ENCODE data around the gene C2CD3. TPM values are rescaled to one million over a fixed set of nuclear protein-coding genes. Genes with fewer than 3 reads are reported as not detected.

The C2CD3 gene
- total RNA-seq, 1 donor from 2014 or later: 25.2 TPM

DNA sequence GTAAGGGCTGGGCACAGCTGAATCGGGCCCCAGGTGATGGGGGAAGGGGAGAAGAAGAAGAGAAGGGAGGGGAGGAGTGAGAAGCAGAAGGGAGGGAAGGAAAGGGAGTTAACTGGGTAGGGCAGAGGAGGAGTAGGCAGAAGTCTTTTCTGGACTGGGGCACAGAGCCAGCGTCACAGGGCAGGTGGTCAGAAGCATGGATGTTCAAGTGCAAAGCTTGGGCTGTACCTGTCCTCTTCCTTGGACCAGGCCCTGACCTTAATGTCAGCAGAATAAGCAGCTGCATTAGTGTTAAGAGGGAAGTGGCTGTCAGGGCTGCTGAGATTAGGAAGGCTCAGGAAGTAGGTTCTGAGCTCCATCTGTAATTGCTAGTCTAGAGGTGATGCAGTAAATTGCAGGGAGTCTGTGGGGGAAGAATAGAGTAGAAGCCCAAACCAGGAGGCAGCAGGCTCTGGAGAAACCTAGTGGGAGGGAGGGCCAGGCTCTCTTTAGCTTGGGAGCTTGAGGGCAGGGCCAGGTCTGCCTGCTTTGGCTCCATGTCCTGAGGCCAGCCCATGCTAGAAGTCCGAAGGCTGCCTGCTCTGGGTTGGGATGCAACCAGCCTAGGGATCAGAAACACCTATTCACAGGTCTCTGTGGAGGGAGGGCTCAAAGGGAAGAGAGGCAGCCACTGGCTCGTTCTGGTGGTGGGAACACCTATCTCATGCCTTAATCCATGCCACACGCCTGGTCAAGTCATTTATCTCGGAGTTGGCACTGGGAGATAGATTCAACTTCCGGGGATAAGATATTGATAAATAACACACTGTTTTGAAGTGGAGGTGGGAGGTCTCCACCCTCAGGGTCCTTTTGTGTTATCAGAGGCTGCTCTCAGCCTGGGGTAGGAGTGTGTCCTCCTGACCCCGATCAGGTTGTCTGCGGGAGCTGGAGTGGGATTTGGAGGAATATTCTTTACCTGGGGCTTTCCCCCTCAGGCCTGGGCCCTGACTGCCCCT is 160.2 kb downstream of the C2CD3 start:
- Mint-ChIP-seq H3K36me3 (ENCODE audit: unreplicated experiment) (peaks cover 5% of the 10 kb centered on the region), H3K4me1 (ENCODE audit: unreplicated experiment) (peaks cover 6% of the 10 kb centered on the region), H3K4me3 (ENCODE audit: unreplicated experiment) (no peak overlapping the region), H3K27me3 (ENCODE audit: unreplicated experiment) (no peaks in the 10 kb centered on the region), H3K27ac (ENCODE audit: unreplicated experiment) (no peak overlapping the region), H3K9me3 (ENCODE audit: unreplicated experiment) (no peaks in the 10 kb centered on the region)
- DNase-seq (ENCODE audit: extremely low spot score, unreplicated experiment): no peak
- TF ChIP-seq, protein P1, sequence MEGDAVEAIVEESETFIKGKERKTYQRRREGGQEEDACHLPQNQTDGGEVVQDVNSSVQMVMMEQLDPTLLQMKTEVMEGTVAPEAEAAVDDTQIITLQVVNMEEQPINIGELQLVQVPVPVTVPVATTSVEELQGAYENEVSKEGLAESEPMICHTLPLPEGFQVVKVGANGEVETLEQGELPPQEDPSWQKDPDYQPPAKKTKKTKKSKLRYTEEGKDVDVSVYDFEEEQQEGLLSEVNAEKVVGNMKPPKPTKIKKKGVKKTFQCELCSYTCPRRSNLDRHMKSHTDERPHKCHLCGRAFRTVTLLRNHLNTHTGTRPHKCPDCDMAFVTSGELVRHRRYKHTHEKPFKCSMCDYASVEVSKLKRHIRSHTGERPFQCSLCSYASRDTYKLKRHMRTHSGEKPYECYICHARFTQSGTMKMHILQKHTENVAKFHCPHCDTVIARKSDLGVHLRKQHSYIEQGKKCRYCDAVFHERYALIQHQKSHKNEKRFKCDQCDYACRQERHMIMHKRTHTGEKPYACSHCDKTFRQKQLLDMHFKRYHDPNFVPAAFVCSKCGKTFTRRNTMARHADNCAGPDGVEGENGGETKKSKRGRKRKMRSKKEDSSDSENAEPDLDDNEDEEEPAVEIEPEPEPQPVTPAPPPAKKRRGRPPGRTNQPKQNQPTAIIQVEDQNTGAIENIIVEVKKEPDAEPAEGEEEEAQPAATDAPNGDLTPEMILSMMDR (IDR thresholded peaks at IDR 0.05): no peak

DNA sequence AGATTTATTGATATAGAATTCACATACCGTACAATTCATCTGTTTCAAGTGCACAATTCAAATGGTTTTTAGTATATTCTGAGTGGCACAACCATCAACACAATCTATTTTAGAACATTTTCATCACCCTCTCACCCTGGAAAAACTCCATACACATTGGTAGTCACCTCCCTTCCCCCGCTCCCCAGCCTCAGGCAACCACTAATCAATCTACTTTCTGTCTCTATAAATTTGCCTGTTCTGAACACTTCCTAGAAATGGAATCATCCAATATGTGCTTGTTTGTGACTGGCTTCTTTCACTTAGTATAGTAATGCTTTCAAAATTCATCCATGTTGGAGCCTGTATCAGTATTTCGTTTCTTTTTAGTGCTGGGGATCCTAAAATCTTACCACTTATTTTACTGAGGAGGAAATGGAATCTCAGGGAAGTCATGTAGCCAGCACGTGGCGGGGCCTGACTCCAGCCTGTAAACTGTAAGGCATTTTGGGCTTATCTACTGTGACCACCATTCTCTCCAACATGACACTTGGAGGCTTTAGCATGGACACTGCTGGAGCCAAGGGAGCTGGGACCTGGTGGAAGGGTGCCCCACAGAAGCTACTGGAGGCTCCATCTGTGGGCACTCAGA is 161.0 kb downstream of the C2CD3 start:
- TF ChIP-seq, protein P1 (IDR thresholded peaks at IDR 0.05): no peak
- no peak overlapping the region for H3K27ac Mint-ChIP-seq (ENCODE audit: unreplicated experiment)
- H3K9me3 Mint-ChIP-seq (ENCODE audit: unreplicated experiment): no peaks in the 10 kb centered on the region
- peaks cover 6% of the 10 kb centered on the region for H3K4me1 Mint-ChIP-seq (ENCODE audit: unreplicated experiment)
- no peak overlapping the region for H3K4me3 Mint-ChIP-seq (ENCODE audit: unreplicated experiment)
- DNase-seq (ENCODE audit: extremely low spot score, unreplicated experiment): no peak
- H3K36me3 Mint-ChIP-seq (ENCODE audit: unreplicated experiment): peaks cover 3% of the 10 kb centered on the region
- H3K27me3 Mint-ChIP-seq (ENCODE audit: unreplicated experiment): no peaks in the 10 kb centered on the region

DNA sequence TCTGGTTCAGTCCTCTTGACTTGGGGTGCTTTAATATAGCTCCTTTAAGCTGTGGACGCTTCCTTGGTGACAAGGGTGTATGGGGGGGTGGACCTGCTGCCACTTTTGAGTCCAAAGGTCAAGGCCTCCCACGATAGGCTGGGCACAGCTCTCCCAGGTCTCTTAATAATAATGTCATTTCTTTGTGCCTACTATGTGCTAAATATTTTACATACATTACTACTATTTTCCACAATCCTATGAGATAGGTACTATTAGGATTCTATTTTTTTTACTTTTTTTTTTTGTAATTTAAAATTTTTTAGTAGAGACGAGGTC is 161.6 kb downstream of the C2CD3 start:
- no peaks in the 10 kb centered on the region for H3K27me3 Mint-ChIP-seq (ENCODE audit: unreplicated experiment)
- TF ChIP-seq, protein P1 (IDR thresholded peaks at IDR 0.05): no peak
- H3K9me3 Mint-ChIP-seq (ENCODE audit: unreplicated experiment): no peaks in the 10 kb centered on the region
- H3K36me3 Mint-ChIP-seq (ENCODE audit: unreplicated experiment): peaks cover 3% of the 10 kb centered on the region
- no peak overlapping the region for H3K27ac Mint-ChIP-seq (ENCODE audit: unreplicated experiment)
- no peak for DNase-seq (ENCODE audit: extremely low spot score, unreplicated experiment)
- peaks cover 6% of the 10 kb centered on the region for H3K4me1 Mint-ChIP-seq (ENCODE audit: unreplicated experiment)
- no peak overlapping the region for H3K4me3 Mint-ChIP-seq (ENCODE audit: unreplicated experiment)

DNA sequence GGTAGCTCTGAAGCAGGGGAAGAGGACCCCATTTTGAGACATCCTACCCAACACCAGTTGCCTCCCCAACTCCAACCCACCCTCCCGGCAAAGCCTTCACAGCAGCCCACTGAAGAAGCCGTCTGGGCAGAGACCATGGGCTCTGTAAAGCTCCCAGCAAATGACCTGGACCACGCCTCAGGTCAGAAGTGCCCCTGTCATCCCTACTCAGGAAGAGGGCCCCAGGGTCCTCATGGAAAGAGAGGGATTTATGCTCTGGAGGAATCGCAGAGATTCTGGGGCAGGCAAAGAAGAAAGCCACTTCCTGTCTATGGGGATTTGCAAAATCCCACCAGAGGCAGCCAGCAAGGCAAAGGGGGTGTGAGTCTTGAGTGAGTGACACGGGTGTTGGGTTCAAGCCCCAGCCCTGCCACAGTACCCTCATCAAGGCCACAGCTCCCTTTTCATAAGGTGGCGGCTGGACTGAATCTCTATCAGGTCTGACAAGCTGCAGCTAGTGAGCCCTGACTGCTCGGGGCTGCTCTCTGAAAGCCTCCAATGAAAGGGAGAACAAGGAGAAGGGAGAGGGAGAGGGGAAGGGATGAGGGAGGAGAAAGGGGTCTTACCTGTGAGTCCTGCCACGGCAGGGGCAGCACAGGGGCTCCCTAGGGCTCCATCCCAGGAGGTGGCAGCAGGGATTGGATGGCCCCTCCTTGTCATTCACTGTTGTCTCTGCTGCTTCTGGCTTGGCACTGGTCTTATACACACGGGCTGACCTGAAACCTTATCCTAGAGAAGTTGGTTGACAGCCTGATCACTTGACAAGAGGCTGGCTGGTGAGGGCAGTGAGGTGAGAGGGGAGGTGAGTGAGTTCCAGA is 162.2 kb downstream of the C2CD3 start, which contains the start of gene UCP3:
TSS of gene UCP3 (minus strand) at position 713 of the 857 bp plus-strand sequence. CDS start 2,043 bp downstream, outside the sequence.
- no peak within 1 kb of the TSS for H3K27ac Mint-ChIP-seq (ENCODE audit: unreplicated experiment)
- TF ChIP-seq, protein P1 (IDR thresholded peaks at IDR 0.05): no peak
- H3K27me3 Mint-ChIP-seq (ENCODE audit: unreplicated experiment): no peaks in the 10 kb centered on the region
- peaks cover 4% of the 10 kb centered on the region for H3K36me3 Mint-ChIP-seq (ENCODE audit: unreplicated experiment)
- no peak within 1 kb of the TSS for H3K4me3 Mint-ChIP-seq (ENCODE audit: unreplicated experiment)
- H3K9me3 Mint-ChIP-seq (ENCODE audit: unreplicated experiment): no peaks in the 10 kb centered on the region
- peaks cover 6% of the 10 kb centered on the region for H3K4me1 Mint-ChIP-seq (ENCODE audit: unreplicated experiment)
- no peak for DNase-seq (ENCODE audit: extremely low spot score, unreplicated experiment)

All from osteocyte (in vitro differentiated cells).